ENCODE data around the gene CSE1L. TPM values are rescaled to one million over a fixed set of nuclear protein-coding genes. Genes with fewer than 3 reads are reported as not detected.

Gene CSE1L
- total RNA-seq, 6 experiments from 2014 or later, result 19.4 to 35.8 (median 21.6) TPM

DNA sequence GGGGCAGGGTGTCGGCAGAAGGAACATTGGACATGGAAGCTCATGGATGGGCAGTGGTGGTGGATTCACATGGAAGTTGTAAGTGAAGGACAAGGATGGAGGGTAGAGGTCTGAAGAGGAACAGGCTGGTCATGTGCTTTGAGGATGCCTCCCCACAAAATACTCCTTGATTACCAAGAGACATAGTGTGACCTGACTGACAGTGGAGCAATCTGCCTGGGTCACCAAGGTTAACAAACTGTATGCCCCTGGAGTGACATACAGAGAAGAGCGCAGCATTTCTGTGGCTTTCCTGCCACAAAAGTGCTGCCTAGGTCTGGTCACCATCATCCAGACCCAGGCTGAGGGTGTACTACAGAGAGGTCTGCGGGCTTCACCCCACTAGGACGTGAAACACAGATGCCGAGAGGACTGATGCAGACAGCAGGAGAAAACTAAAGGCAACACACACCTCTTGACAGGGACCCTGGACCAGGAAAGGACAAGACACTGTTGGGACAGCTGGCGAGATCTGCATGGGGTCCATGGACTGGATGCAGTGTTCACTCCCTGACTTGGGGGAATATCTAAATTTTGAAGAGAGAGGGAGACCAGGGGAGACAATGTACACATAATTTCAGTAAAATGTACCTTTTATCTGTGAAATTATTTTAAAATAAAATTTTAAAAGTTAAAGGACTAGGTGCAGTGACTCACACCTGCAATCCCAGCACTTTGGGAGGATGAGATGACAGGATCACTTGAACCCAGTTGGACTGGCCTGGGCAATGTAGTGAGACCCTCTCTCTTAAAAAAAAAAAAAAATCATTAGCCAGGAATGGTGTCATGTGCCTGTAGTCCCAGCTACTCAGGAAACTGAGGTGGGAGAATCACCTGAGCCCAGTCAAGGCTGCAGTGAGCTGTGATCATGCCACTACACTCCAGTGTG lies 64.9 kb downstream of the CSE1L start:
- no peak overlapping the region for H3K27ac ChIP-seq
- 89% methylated on average over 5 of the region's 6 CpGs for WGBS (ENCODE audit: insufficient coverage, low coverage, low lambda C conversion rate, missing lambda C conversion rate)
- intact Hi-C loops (cut with DNase I), result no loop called here
- peaks cover 4 to 48% (median 19%) of the 10 kb centered on the region in 4 donors for H3K36me3 ChIP-seq
- DNase-seq (no peak), ATAC-seq (peak in 1 of 4 donors; percentile 20)
- H3K4me3 ChIP-seq, result no peak overlapping the region
- no peak for TF ChIP-seq POLR2A (IDR thresholded peaks at IDR 0.05)
- no peak for TF ChIP-seq CTCF (IDR thresholded peaks at IDR 0.05)
- no peaks in the 10 kb centered on the region for H3K27me3 ChIP-seq
- no peaks in the 10 kb centered on the region for H3K4me1 ChIP-seq
- no peaks in the 10 kb centered on the region for H3K9me3 ChIP-seq

DNA sequence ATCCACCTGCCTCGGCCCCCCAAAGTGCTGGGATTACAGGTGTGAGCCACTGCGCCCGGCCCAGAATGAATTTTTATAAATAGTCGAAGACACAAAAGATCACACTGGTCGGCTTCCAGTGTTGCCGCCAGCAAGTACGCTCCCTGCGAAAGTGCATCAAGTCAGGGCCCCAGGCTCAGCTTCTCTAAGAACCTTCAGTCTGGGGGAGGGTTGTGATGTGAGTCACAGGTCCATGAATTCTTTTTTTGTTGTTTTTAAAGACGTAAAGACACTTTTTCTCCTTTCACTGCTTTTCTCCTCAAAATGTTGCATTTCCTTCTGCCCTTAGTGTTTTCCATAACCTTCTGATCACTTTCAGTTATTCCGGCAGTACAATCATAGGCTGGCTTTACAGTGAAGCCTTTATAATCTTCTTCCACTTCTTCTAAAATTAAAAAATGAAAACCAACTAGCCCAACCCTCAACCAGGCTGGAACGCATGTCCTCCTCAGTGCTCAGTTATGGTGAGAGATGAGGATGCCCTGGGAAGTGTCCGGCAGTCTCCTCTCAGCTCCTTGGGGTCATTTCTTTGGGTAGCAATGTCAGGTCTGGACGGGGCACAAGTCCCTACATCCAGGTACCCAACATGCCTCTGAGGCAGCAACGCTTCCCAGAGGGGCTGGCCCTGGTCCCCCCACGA lies 66.6 kb downstream of the CSE1L start:
- intact Hi-C loops (cut with DNase I), result no loop called here
- no peak for DNase-seq
- no peaks in the 10 kb centered on the region for H3K4me1 ChIP-seq

GRCh38 chr20:49115564-49115963 lies 69.5 kb downstream of the CSE1L start:
- no peak overlapping the region for H3K4me3 ChIP-seq
- DNase-seq (no peak), ATAC-seq (no peak)
- no peak for TF ChIP-seq CTCF (IDR thresholded peaks at IDR 0.05)
- no peak for TF ChIP-seq POLR2A (IDR thresholded peaks at IDR 0.05)
- H3K9me3 ChIP-seq, result no peaks in the 10 kb centered on the region
- no peak overlapping the region for H3K27ac ChIP-seq
- 61% methylated on average over 5 of the region's 7 CpGs for WGBS (ENCODE audit: insufficient coverage, low coverage, low lambda C conversion rate, missing lambda C conversion rate)
- no peaks in the 10 kb centered on the region for H3K27me3 ChIP-seq
- no peaks in the 10 kb centered on the region for H3K4me1 ChIP-seq
- H3K36me3 ChIP-seq, result peaks cover 9 to 83% (median 44%) of the 10 kb centered on the region in 4 donors
- intact Hi-C loops (cut with DNase I), result no loop called here

More for the DNA sequence above, 66.6 kb downstream of the CSE1L start:
- H3K27me3 ChIP-seq, result no peaks in the 10 kb centered on the region
- no peak for ATAC-seq
- no peak overlapping the region for H3K27ac ChIP-seq
- no peak overlapping the region for H3K4me3 ChIP-seq
- peaks cover 8 to 65% (median 29%) of the 10 kb centered on the region in 4 donors for H3K36me3 ChIP-seq
- WGBS (ENCODE audit: insufficient coverage, low coverage, low lambda C conversion rate, missing lambda C conversion rate), result 91% methylated on average over 9 of the region's 15 CpGs
- no peak for TF ChIP-seq CTCF (IDR thresholded peaks at IDR 0.05)
- TF ChIP-seq POLR2A (IDR thresholded peaks at IDR 0.05), result no peak
- H3K9me3 ChIP-seq, result no peaks in the 10 kb centered on the region

- Histone ChIP-seq H3K4me1 (no peaks in the 10 kb centered on the region), H3K9me3 (no peaks in the 10 kb centered on the region), H3K36me3 (peaks cover 9 to 95% (median 52%) of the 10 kb centered on the region in 4 donors), H3K27me3 (no peaks in the 10 kb centered on the region), H3K4me3 (no peak overlapping the region), H3K27ac (no peak overlapping the region)
- DNase-seq, result no peak
- ATAC-seq, result no peak
- no peak for TF ChIP-seq POLR2A (IDR thresholded peaks at IDR 0.05)
- 74% methylated on average over 3 of the region's 3 CpGs for WGBS (ENCODE audit: insufficient coverage, low coverage, low lambda C conversion rate, missing lambda C conversion rate)
- intact Hi-C loops (cut with DNase I), result no loop called here
These were observed 72.2 kb downstream of the CSE1L start for GRCh38 chr20:49118307-49118706.

GRCh38 chr20:49119988-49120387 lies 73.9 kb downstream of the CSE1L start:
- no peaks in the 10 kb centered on the region for H3K27me3 ChIP-seq
- TF ChIP-seq CTCF (IDR thresholded peaks at IDR 0.05) (no peak), POLR2A (IDR thresholded peaks at IDR 0.05) (no peak)
- ATAC-seq (no peak), DNase-seq (no peak)
- peaks cover 9 to 92% (median 51%) of the 10 kb centered on the region in 4 donors for H3K36me3 ChIP-seq
- H3K4me1 ChIP-seq, result no peaks in the 10 kb centered on the region
- H3K4me3 ChIP-seq, result no peak overlapping the region
- intact Hi-C loops (cut with DNase I), result no loop called here
- 64% methylated on average over 2 of the region's 7 CpGs for WGBS (ENCODE audit: insufficient coverage, low coverage, low lambda C conversion rate, missing lambda C conversion rate)
- H3K27ac ChIP-seq, result no peak overlapping the region
- no peaks in the 10 kb centered on the region for H3K9me3 ChIP-seq
